RPMI8226 (cell line): ENCODE results near the gene TMEM250.

Experiments used
- DNase-seq: peaks from one replicate; pipeline ENCODE4 v3.0.0-alpha.2; 2015

TMEM250 gene

DNA sequence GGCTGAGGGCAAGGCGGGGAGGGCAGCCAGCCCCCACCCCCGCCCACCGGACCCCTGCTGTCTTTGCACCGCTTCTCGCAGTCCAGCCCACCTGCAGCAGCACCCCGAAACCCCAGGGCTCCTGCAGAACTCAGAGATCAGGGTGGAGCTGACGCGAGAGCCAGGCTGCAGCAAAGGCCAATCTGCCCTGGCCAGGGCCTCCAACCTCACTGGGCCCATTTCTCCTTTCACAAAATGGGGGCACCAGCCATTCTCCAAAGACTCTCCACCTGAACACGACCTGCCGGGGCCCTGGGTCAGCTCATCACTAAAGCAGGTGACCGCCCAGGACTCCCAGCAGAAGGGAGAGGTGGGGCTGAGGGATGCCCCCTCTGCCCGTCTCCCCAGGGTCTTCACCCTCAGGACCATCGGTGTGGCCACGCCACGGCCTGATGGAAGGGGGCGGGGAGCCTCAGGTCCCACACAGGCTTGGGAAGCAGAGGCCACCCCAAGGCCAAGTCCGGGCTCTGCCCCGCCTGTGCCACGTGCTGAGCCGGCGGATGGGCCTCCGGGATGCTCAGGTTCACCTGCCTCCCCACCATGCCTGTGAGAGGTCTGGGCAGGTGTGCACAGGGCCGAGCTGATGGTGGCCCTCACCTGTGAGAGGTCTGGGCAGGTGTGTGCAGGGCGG, 36.7 kb downstream of the TMEM250 start:
- DNase-seq, result no peak

DNA sequence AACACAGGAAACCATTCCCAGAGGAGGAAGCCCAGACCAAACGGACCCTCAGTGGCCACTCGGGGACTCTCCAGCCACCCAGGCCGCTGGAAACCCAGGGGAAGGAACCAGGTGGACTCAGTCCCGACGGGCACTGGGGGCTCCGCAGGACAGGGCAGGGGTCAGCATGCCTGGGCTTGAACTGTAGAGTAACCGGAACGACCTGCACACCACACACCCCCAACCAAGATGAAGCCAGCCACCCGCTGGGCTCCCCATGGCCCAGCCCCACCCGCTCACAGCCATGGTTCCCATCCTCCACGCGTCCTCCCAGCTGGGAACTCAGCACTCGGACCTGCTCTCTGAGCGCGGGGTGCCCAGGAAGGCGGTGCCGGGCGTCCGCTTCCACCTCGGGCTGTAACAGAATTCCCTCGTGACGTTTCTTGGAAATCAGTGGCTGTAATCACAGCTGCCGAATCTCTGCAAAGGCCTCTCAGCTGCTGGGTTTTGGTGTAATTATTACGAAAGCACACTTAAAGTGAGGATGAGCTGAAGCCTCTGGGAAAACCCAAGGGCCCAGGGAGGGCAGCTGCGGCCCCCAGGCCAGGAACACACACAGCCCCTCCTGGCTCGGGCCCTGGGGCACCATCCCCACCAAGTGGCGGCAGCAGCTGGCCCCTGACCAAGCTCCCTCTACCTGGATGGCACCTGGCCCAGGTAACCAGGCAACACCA, 37.4 kb downstream of the TMEM250 start:
- no peak for DNase-seq

DNA sequence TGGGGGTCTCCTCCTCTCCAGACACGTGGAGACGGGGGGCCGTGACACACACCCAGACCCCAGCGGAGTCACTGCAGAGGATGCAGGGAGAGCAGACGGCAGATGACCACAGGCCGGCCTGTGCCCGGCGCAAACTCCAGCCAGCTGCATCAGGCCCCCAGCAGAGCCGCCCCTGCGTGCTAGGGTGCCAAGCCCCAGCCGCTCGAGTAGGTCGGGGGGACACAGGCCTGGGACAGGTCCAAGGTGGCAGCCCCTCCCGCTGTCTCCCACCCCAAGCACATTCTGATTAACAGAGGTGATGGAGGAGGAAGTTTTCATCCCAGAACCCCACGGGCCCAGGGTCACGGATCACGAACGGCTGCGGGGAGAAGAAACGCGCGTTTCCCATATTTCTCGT, 38.0 kb downstream of the TMEM250 start:
- no peak for DNase-seq

DNA sequence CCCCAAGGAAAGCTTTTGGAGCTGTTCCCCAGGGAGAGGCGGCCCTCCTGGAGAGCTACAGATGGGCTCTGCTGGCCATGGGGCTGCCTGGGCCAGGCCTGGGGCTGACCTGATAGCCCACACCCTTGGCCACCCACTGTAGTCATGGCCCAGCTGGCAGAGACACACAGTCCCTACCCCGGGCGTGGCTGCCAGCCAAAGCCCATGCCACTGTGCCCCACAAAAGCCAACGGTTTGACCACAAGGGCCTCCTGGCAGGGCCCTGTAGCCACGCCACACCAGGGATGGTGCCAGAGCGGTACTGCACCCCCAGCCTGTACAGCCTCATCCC, 38.8 kb downstream of the TMEM250 start:
- peak; percentile 45 for DNase-seq

DNA sequence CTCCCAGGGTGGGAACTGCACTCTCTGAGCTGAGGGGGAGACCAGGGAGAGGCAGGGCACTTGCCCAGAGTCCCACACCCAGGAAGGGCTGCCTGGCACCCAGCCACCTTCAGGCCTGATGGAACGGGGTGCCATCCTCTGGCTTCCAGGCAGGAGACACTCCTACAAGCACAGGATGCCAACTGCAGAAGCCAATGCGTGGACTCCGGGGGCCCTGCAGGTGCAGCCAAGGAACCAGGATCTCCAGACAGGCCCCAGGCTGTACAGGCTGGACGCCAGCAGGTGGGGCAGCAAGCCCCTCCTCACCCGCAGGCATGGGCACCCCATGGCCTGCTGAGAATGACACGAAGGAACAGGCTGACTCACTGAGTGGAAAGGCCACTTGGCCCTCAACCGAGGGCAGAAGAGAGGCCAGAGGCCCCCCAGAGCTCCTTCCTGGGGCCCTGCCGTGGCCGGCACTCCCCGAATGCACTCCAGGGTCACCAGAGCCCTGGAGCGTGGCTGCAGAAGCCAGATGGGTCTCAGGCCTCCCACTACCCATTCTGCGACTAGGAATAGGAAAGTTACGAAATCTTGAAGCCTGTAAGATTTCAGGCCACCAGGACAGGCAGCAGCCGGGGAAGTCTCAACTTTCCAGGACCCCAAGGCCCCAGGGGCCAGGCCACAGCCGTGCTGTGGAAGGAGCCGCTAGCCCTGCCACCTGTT, 39.3 kb downstream of the TMEM250 start:
- DNase-seq, result no peak

DNA sequence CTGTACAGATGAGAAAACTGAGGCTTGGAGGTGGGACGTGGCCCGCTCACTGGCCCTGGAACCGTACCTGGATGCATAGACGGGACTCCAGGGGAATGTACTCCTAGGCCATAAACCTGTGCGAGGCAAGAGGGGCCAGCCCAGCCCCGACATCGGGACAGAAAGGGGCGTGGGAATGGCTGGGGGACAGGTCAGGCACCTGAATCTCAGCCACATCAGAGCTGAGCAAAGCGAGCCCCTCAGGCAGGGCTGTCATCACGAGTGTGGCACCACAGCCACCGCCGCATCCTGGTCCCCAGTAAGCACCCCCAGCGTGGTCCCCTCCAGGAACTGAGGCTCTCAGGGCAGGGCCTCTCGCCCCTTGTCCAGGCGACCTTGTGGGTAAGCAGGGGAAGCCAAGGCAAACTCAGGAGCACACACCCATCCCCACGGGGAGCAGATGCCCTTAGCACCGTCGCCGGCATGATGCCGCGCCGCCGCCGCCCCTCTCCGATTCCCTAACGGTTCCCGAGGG, 40.1 kb downstream of the TMEM250 start:
- DNase-seq, result no peak

DNA sequence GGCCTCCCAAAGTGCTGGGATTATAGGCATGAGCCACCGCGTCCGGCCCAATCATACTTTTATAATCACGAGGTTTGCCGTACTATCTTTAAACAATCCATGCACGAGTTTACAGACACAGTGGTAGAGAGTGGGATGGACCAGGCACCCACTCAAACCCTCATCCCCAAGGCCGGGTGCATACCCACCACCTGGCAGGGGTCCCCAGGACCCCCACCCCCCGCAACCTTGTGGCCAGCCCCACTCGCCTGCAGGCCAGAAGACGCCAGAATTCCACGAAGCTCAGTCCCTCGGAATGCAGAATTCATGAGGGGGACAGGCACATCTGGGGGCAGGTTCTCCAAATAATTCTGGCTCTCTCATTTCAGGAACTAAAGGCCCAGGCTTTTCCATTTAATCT, 40.7 kb downstream of the TMEM250 start:
- no peak for DNase-seq

DNA sequence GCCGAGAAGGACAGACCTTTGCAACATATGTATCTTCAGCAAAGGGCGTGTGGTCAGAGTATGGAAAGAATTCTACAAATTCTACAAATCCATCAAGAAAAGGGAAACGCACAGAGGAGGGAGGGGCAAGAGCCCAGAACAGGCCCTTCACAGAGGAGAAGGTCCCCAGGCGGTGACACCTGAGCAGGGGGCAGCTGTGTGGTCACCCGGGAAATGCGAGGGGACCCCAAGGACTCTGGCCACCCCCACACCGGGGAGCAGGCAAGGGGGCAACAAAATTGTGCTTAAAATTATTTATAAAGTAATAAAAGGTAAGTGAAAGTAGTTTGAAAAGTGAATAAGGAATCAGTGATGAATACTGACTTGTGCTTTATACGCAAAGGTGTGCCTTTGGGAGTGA, 41.2 kb downstream of the TMEM250 start:
- DNase-seq, result no peak

DNA sequence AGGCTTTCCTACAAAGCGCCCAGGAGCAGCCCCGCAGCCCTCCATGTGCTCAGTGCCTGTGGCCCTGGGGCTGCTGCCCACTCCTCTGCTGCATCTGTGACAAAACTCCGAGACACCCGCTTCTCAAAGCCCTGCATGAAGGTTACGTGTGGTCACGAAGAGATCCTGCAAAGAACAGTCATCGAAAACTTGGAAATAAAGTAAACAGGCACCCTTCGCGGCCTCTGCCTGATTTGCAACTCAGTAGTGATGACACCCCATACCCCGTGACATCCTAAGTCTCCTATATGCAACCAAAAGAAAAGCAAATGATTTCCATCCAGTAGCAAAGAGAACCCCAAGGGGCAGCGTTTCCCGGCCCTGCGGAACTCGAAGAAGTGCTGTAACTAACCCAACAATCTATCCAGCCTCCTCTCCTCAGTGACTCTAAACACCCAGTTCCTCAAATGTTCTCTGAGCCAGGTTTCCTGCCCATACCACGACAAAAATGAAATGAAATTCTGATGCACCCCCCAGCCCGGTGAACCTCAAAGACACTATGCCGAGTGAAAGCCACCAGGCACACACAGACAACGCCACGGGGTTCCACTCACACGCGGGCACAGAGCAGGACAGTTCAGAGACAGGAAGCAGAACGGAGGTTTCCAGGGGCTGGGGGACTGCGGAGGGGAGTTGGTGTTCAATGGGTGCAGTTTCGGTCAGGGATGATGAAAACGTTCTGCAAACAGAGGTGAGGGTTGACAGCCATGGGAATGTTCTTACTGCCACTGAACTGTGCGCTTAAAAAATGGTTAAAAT, 42.6 kb downstream of the TMEM250 start:
- DNase-seq, result no peak

DNA sequence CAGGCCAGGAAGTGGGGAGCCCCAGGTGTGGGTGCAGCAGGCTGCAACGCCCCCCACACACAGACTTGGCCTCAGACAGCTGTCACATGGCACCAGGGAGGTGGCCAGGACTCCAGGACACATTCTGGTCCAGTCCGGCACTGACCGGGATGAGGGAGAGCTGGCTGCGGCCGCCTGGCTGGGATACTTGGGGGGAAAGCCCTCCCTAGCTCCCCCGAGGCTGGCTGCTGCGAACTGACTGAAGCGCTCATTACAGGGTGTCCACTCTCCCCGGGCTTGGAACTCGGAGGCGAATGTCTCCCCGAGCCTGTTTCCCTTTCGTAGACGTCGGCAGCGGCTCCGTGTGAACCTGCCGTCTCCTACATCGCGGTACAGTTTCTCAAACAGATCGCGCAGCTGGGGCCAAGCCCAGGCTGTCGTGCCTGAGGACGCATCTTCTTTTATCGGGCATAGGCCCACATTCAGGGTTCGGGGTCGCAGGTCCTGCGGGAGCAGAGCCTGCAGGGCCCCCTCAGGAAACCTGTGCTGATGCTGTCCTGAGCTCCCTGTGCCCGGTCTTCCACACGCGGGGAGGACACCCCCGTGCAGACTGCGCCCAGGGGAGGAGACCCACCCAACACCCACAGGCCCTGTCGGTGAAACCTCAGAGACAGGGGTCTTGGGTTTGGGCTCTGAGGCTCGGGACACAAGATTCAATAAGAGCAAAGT, 43.4 kb downstream of the TMEM250 start:
- DNase-seq, result no peak

DNA sequence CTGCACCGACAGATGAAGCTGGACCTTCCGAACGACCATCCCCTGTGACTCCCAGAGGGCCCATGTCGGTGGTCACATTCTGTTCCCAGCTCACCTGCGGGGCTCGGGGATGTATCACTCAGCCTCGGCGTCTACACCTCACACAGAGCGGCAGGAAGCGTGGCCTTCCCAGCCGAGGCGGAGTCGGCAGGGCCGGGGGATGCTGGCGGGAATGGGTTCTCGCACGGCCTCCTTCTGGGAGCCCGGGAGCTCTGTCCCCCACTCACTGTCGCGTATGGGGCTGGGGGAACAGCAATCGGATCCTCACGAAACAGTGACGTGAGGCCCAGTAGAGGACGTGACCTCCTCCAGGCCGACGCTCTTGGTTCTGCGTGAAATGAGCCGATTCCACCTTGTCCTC, 44.0 kb downstream of the TMEM250 start:
- DNase-seq, result no peak
